ENCODE results near the gene RBFOX2. TPM values are rescaled to one million over a fixed set of nuclear protein-coding genes. Genes with fewer than 3 reads are reported as not detected.
A peak's percentile ranks its signal among the peaks of the same experiment; 100 is the strongest.
"Not testable (repeated sequence)": the region's sequence is repeated elsewhere in the genome, so short reads cannot be mapped to it uniquely, and the experiment has no call there.

Gene RBFOX2
- total RNA-seq, 2 donors from 2014 or later, result 104 to 120 TPM

- peak overlapping the region; percentile 29 for H3K27ac Mint-ChIP-seq
- peaks cover 8% of the 10 kb centered on the region for H3K4me1 Mint-ChIP-seq
- no peaks in the 10 kb centered on the region for H3K27me3 Mint-ChIP-seq (ENCODE audit: insufficient read depth)
- no peaks in the 10 kb centered on the region for H3K36me3 ChIP-seq (ENCODE audit: control insufficient read depth, insufficient read depth, low read length)
- WGBS, 2 experiments (ENCODE audit: insufficient coverage in 1 of 2, insufficient read length in 1 of 2), result 90 to 92% methylated on average over 3 to 5 of the region's 5 CpGs
- DNase-seq, result peak; percentile 48
- TF ChIP-seq CTCF (conservative IDR thresholded peaks at IDR 0.05), result no peak
- no peaks in the 10 kb centered on the region for H3K9me3 ChIP-seq (ENCODE audit: control insufficient read depth, low read length)
- no peak overlapping the region for H3K4me3 ChIP-seq (ENCODE audit: low read length)
- no peaks in the 10 kb centered on the region for H3K9me3 Mint-ChIP-seq
- no peaks in the 10 kb centered on the region for H3K27me3 ChIP-seq (ENCODE audit: control insufficient read depth, insufficient read depth, low read length, poor library complexity, severe bottlenecking)
- no peak overlapping the region for H3K27ac ChIP-seq (ENCODE audit: low read depth, low read length)
- no peaks in the 10 kb centered on the region for H3K36me3 Mint-ChIP-seq (ENCODE audit: low read depth)
- H3K4me1 ChIP-seq (ENCODE audit: control insufficient read depth, insufficient read depth, low read length), result no peaks in the 10 kb centered on the region
- H3K9ac ChIP-seq (ENCODE audit: extremely low read depth, low read length, poor library complexity, severe bottlenecking), result no peak overlapping the region
- H3K4me3 Mint-ChIP-seq, result no peak overlapping the region
These were observed 23.9 kb upstream of the RBFOX2 start for GRCh38 chr22:36052505-36052941.

- Mint-ChIP-seq H3K4me3 (no peak overlapping the region), H3K4me1 (peaks cover 8% of the 10 kb centered on the region), H3K27ac (no peak overlapping the region), H3K27me3 (ENCODE audit: insufficient read depth) (no peaks in the 10 kb centered on the region), H3K9me3 (no peaks in the 10 kb centered on the region), H3K36me3 (ENCODE audit: low read depth) (no peaks in the 10 kb centered on the region)
- no peak overlapping the region for H3K27ac ChIP-seq (ENCODE audit: low read depth, low read length)
- H3K9me3 ChIP-seq (ENCODE audit: control insufficient read depth, low read length), result no peaks in the 10 kb centered on the region
- no peak for TF ChIP-seq CTCF (conservative IDR thresholded peaks at IDR 0.05)
- no peak overlapping the region for H3K9ac ChIP-seq (ENCODE audit: extremely low read depth, low read length, poor library complexity, severe bottlenecking)
- DNase-seq, result no peak
- 83 to 97% methylated on average over 2 of the region's 2 CpGs for WGBS, 2 experiments (ENCODE audit: insufficient coverage in 1 of 2, insufficient read length in 1 of 2)
- no peaks in the 10 kb centered on the region for H3K36me3 ChIP-seq (ENCODE audit: control insufficient read depth, insufficient read depth, low read length)
- H3K4me3 ChIP-seq (ENCODE audit: low read length), result no peak overlapping the region
- no peaks in the 10 kb centered on the region for H3K27me3 ChIP-seq (ENCODE audit: control insufficient read depth, insufficient read depth, low read length, poor library complexity, severe bottlenecking)
- H3K4me1 ChIP-seq (ENCODE audit: control insufficient read depth, insufficient read depth, low read length), result no peaks in the 10 kb centered on the region
These were observed 21.0 kb upstream of the RBFOX2 start for GRCh38 chr22:36049678-36049997.

- H3K9ac ChIP-seq (ENCODE audit: extremely low read depth, low read length, poor library complexity, severe bottlenecking), result no peak overlapping the region
- Mint-ChIP-seq H3K27me3 (ENCODE audit: insufficient read depth) (no peaks in the 10 kb centered on the region), H3K4me1 (peaks cover 8% of the 10 kb centered on the region), H3K36me3 (ENCODE audit: low read depth) (no peaks in the 10 kb centered on the region), H3K9me3 (no peaks in the 10 kb centered on the region), H3K27ac (no peak overlapping the region), H3K4me3 (no peak overlapping the region)
- DNase-seq, result no peak
- H3K4me1 ChIP-seq (ENCODE audit: control insufficient read depth, insufficient read depth, low read length), result no peaks in the 10 kb centered on the region
- H3K27me3 ChIP-seq (ENCODE audit: control insufficient read depth, insufficient read depth, low read length, poor library complexity, severe bottlenecking), result no peaks in the 10 kb centered on the region
- TF ChIP-seq CTCF (conservative IDR thresholded peaks at IDR 0.05), result no peak
- H3K4me3 ChIP-seq (ENCODE audit: low read length), result no peak overlapping the region
- no peaks in the 10 kb centered on the region for H3K36me3 ChIP-seq (ENCODE audit: control insufficient read depth, insufficient read depth, low read length)
- WGBS, 2 experiments (ENCODE audit: insufficient coverage in 1 of 2, insufficient read length in 1 of 2), result 90 to 93% methylated on average over 8 to 11 of the region's 11 CpGs
- no peaks in the 10 kb centered on the region for H3K9me3 ChIP-seq (ENCODE audit: control insufficient read depth, low read length)
- no peak overlapping the region for H3K27ac ChIP-seq (ENCODE audit: low read depth, low read length)
These were observed 20.5 kb upstream of the RBFOX2 start for GRCh38 chr22:36048911-36049677.

- not testable (repeated sequence) for H3K36me3 Mint-ChIP-seq (ENCODE audit: low read depth); H3K27me3 Mint-ChIP-seq (ENCODE audit: insufficient read depth); H3K27me3 ChIP-seq (ENCODE audit: control insufficient read depth, insufficient read depth, low read length, poor library complexity, severe bottlenecking); H3K4me3 ChIP-seq (ENCODE audit: low read length); H3K9me3 Mint-ChIP-seq; H3K36me3 ChIP-seq (ENCODE audit: control insufficient read depth, insufficient read depth, low read length); DNase-seq; H3K27ac ChIP-seq (ENCODE audit: low read depth, low read length); H3K4me3 Mint-ChIP-seq; H3K27ac Mint-ChIP-seq; H3K9me3 ChIP-seq (ENCODE audit: control insufficient read depth, low read length); H3K9ac ChIP-seq (ENCODE audit: extremely low read depth, low read length, poor library complexity, severe bottlenecking); H3K4me1 ChIP-seq (ENCODE audit: control insufficient read depth, insufficient read depth, low read length); H3K4me1 Mint-ChIP-seq
- 76 to 93% methylated on average over 3 of the region's 3 CpGs for WGBS, 2 experiments (ENCODE audit: insufficient coverage in 1 of 2, insufficient read length in 1 of 2)
These were observed 15.9 kb upstream of the RBFOX2 start for GRCh38 chr22:36044517-36044916.
